ENCODE data around the gene SMPD3.
A peak's percentile ranks its signal among the peaks of the same experiment; 100 is the strongest.

DNA sequence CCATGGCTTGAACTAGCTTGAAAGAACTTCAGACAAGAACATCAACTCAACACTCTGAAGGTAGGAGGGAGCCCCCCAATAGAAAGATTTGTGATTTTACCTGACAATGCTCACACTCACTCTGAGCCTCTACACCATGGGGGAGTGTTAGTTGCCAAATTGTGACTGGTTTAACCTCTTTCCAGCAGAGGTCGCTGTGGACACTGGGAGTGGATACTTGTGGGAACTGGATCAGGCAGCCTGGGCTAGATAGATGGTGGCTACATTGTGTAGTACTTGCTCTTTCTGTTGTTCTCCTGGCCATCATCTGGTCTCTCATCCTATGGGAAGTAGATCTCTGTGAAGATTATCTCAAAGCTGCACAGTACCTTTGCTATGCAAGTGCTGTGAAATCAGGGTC lies 2.9 kb downstream of the SMPD3 start:
- TF ChIP-seq, protein P1, sequence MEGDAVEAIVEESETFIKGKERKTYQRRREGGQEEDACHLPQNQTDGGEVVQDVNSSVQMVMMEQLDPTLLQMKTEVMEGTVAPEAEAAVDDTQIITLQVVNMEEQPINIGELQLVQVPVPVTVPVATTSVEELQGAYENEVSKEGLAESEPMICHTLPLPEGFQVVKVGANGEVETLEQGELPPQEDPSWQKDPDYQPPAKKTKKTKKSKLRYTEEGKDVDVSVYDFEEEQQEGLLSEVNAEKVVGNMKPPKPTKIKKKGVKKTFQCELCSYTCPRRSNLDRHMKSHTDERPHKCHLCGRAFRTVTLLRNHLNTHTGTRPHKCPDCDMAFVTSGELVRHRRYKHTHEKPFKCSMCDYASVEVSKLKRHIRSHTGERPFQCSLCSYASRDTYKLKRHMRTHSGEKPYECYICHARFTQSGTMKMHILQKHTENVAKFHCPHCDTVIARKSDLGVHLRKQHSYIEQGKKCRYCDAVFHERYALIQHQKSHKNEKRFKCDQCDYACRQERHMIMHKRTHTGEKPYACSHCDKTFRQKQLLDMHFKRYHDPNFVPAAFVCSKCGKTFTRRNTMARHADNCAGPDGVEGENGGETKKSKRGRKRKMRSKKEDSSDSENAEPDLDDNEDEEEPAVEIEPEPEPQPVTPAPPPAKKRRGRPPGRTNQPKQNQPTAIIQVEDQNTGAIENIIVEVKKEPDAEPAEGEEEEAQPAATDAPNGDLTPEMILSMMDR (IDR thresholded peaks at IDR 0.05 in 8 of 11, conservative IDR thresholded peaks at IDR 0.05 in 3 of 11), result peak in 9 of 11 experiments; percentile 7 to 59 (median 44)
- TF ChIP-seq POLR2A (IDR thresholded peaks at IDR 0.05) (no peak), POLR2AphosphoS5 (IDR thresholded peaks at IDR 0.05) (no peak)

Data from spleen (tissue), 7 donors.